Mucosa of descending colon (tissue), 3 donors: Measurements from ENCODE around the gene IL22RA1. TPM values are rescaled to one million over a fixed set of nuclear protein-coding genes. Genes with fewer than 3 reads are reported as not detected.

Source experiments
- ATAC-seq: fragments of 200-7000 bp; cut with Tn5 transposase; one replicate; pipeline ENCODE4 v1.9.1; 2020; ENCODE audit warnings: mild to moderate bottlenecking, moderate library complexity
- DNase-seq, 3 donors: peaks; one replicate each; pipeline ENCODE4 v3.0.0-alpha.2; 2020
- H3K36me3 ChIP-seq: fragments of 200-600 bp; one replicate; pipeline ENCODE4 v1.8.0; 2021; ENCODE audit warnings: low read depth, mild to moderate bottlenecking
- H3K4me1 ChIP-seq: fragments of 200-600 bp; one replicate; pipeline ENCODE4 v1.8.0; 2021; ENCODE audit warnings: low read depth, mild to moderate bottlenecking
- H3K4me3 ChIP-seq: fragments of 200-600 bp; one replicate; pipeline ENCODE4 v1.8.0; 2021; ENCODE audit warnings: mild to moderate bottlenecking
- H3K9me3 ChIP-seq: fragments of 200-600 bp; one replicate; pipeline ENCODE4 v1.8.0; 2021; ENCODE audit warnings: mild to moderate bottlenecking
- CTCF ChIP-seq: fragments of 200-600 bp; IDR thresholded peaks from one replicate; pipeline ENCODE4 v1.8.0; 2022; ENCODE audit warnings: antibody characterized with exemption, mild to moderate bottlenecking
- intact Hi-C, 2 donors: fragments of 100-400 bp; cut with DNase I in 1 of 2; cut with micrococcal nuclease in 1 of 2; formaldehyde crosslinking; loops; one replicate each; pipeline versions ENCODE4 v1.11.0 to v1.11.1; 2022; cut with DNase I, micrococcal nuclease
- total RNA-seq, 3 donors: library from RNA; stranded (reverse); fragmentation: NEBNext Ultra II Directional in 2 of 3; extraction: Animal tissue kit (Norgen Biotek cat#: 25700) in 2 of 3; gene quantifications; one replicate each; pipeline versions ENCODE4 v1.2.1 to v1.2.4, GENCODE V29; 2021 to 2023
- donor health status: DM: no; HTN: no; CAD: no; lungs with moderate emphysema.
- donor health status: DM: no; HTN: no; CAD: no.
- donor health status: DM: no; HTN: yes; CAD: no.

Gene IL22RA1
- total RNA-seq, 3 donors from 2014 or later, result 13.8 to 43.1 (median 28.2) TPM

GRCh38 chr1:24095140-24095859, 47.6 kb downstream of the IL22RA1 start:
- ATAC-seq (no peak), DNase-seq (no peak)
- H3K4me3 ChIP-seq, result no peak overlapping the region
- no peaks in the 10 kb centered on the region for H3K4me1 ChIP-seq
- TF ChIP-seq CTCF, result no peak
- intact Hi-C loops, result no loop called here
- H3K36me3 ChIP-seq, result no peaks in the 10 kb centered on the region
- no peaks in the 10 kb centered on the region for H3K9me3 ChIP-seq

GRCh38 chr1:24094554-24094953, 48.4 kb downstream of the IL22RA1 start:
- Histone ChIP-seq H3K4me3 (no peak overlapping the region), H3K9me3 (no peaks in the 10 kb centered on the region), H3K36me3 (no peaks in the 10 kb centered on the region), H3K4me1 (no peaks in the 10 kb centered on the region)
- ATAC-seq, result no peak
- TF ChIP-seq CTCF, result no peak
- DNase-seq, result no peak
- intact Hi-C loops, result no loop called here

GRCh38 chr1:24093732-24094131, 49.2 kb downstream of the IL22RA1 start:
- TF ChIP-seq CTCF, result no peak
- ATAC-seq (no peak), DNase-seq (no peak)
- Histone ChIP-seq H3K4me3 (no peak overlapping the region), H3K36me3 (no peaks in the 10 kb centered on the region), H3K4me1 (no peaks in the 10 kb centered on the region), H3K9me3 (no peaks in the 10 kb centered on the region)
- intact Hi-C loops, result no loop called here

GRCh38 chr1:24092979-24093378, 50.0 kb downstream of the IL22RA1 start:
- Histone ChIP-seq H3K9me3 (no peaks in the 10 kb centered on the region), H3K4me1 (no peaks in the 10 kb centered on the region), H3K36me3 (no peaks in the 10 kb centered on the region), H3K4me3 (no peak overlapping the region)
- no peak for TF ChIP-seq CTCF
- intact Hi-C loops, result no loop called here
- ATAC-seq (no peak), DNase-seq (no peak)

GRCh38 chr1:24091971-24092482, 50.9 kb downstream of the IL22RA1 start:
- H3K9me3 ChIP-seq, result no peaks in the 10 kb centered on the region
- no peak overlapping the region for H3K4me3 ChIP-seq
- H3K4me1 ChIP-seq, result no peaks in the 10 kb centered on the region
- ATAC-seq, result no peak
- TF ChIP-seq CTCF, result no peak
- intact Hi-C loops, result no loop called here
- H3K36me3 ChIP-seq, result no peaks in the 10 kb centered on the region
- no peak for DNase-seq
